GM21786 (cell line): ENCODE results near the gene TFB2M.
A peak's percentile ranks its signal among the peaks of the same experiment; 100 is the strongest.
"Not testable (repeated sequence)": the region's sequence is repeated elsewhere in the genome, so short reads cannot be mapped to it uniquely, and the experiment has no call there.

ENCODE experiments used
- ATAC-seq: cut with Tn5 transposase; IDR thresholded peaks from one replicate; pipeline ENCODE4 v1.9.1; 2021; ENCODE audit not compliant: unreplicated experiment

TFB2M gene

GRCh38 chr1:246583056-246583440 is 17.0 kb upstream of the TFB2M start:
- no peak for ATAC-seq

- ATAC-seq: no peak
Observed at GRCh38 chr1:246582301-246583055, 16.4 kb upstream of the TFB2M start.

GRCh38 chr1:246580497-246581370 is 14.7 kb upstream of the TFB2M start:
- no peak for ATAC-seq

DNA sequence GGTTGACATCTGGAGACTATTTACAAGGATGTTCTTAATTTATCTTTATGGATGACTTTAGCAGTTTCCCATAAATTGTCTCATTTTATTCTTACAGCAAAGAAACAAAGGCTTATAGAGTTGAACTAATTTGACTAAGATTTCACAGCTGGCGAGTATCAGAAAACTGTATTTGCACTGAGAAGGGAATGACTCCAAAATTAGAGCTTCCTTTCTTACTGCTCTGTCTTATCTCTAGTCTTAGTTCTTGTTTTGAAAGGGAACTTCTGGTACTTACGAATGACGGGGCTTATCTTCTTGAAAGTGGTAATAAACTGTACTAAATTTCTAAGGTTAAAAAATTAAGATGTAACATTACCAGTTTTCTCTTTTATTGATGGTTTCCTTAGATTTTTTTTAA is 13.8 kb upstream of the TFB2M start:
- peak; percentile 68 for ATAC-seq

DNA sequence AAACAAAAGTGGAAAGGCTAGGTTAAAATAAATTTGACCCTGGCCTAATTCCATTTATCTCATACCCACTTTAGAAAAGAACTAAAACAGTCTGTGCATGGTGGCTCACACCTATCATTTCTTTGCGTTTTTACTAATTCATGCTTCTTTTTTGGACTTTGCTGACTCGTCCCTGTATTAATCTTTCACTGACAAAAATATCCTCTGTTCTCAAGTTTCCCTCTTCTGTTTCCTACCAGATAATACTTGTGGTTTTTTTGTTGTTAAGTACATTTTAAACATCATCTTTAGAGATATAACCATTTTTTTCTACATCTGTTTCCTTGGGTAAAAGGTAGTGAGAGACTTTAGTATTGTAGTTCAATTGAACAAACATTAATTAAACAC is 11.7 kb upstream of the TFB2M start:
- ATAC-seq: no peak

DNA sequence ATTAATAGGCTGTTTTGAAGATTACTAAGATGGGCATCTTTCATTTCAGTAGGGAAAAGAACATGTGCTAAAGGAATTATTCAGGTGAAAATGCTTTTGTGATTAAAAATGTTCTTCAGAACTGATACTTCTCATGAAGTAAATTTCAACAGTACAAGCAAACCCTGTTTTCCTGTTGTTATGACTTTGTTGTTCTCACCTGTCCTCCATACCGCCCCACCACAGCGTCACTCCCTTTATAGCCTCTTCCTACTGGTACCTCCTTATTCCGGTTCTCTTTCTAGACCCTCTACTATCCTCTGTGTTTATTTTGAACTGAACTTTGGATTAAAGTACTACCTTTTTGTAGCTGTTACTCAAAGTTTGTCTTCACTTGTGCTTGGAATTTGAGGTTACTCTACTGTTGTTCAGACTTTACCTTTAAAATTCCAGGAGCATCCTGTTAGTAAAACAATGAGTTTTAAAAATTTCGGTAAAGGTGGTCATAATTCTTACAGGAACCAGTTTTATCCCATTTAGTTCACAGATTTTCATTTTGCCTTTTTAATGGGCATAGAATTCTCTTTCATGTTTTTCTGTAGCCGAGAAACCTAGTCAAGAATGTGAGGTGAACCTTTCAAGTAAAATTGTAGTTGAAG is 11.1 kb upstream of the TFB2M start:
- no peak for ATAC-seq

DNA sequence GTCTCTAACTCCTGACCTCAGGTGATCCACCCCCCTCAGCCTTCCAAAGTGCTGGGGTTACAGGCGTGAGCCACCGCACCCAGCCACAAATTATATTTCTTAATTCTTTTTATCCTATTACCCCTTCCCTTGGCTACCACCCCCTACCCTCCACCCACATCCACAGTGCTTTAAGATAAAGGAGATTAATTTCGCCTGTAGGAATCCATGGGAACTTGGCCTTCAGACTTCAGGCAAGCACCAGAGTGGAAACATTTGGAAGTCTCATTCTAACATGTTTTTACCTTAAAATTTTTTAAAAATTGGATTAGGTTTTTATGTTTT is 10.6 kb upstream of the TFB2M start:
- no peak for ATAC-seq

GRCh38 chr1:246573491-246573890 is 7.4 kb upstream of the TFB2M start:
- ATAC-seq: no peak

GRCh38 chr1:246572785-246573184 is 6.7 kb upstream of the TFB2M start:
- no peak for ATAC-seq

- ATAC-seq: no peak
Observed at GRCh38 chr1:246571953-246572352, 5.9 kb upstream of the TFB2M start.

GRCh38 chr1:246571309-246571708 is 5.2 kb upstream of the TFB2M start:
- not testable (repeated sequence) for ATAC-seq

DNA sequence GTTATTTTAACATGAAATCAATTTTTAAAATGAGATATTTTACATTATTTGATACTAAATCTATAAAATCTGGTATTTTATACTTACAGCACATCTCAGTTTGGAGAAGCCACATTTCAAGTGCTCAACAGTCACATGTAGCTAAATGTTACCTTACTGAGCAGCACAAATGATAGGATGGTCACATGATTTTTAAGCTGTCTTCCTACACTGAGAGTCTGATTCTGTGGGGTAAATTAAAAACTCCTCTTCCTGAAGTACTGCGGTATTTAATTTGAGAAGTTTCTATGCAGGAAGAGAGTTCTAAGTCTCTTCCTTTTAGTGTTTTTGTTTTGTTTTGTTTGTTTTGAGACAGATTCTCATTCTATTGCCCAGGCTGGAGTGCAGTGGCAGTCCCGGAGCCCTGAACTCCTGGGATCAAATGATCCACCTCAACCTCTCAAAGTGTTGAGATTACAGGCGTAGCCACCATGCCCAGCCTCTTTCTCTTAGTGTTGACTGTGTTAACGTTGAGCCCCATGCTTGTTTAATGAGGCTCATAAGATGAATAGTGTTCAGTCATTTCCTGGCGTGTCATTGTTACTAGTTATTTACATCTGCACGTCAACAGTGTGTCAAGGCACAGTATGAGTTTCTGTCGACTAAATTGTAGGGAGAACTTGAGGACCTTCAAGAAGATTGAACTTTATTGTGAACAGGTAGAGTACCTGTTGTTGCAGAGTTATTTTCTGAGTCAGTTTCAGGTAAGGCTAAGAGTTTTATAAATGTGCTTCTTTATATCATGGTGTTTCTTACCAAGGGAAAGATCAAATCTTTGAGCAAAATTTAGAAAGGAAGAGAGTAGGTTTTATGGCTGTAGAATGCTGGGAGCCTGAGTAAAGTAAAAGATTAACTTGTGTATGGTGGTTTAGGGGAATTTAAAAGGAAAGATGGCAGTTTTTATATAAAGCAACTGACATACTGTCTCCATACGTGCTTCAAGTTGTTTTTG is 3.5 kb upstream of the TFB2M start:
- no peak for ATAC-seq

DNA sequence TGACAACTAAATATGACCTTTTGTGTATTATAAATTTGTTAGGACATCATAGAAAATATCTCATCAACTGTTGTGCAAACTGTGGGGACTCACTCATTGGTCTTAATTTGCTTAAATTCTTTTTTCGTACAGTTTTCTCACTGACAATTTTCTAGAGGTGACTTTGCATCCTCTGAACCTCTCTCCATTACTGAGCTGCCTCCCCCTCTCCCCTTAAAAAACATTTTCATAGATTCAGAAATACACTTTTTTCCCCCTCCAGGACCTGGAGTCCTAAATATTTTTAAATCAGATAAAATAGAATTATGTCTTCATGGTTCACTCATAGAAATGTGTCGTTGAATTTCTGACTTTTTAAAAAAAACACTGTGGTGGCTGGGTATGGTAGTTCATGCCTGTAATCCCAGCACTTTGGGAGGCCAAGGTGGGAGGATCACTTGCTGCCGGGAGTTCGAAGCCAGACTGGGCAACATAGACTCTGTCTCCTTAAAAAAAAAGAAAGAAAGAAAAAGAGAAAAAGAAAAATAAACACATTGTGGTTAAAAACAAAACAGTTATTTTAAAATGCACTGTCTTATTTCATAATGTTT is 1.7 kb upstream of the TFB2M start:
- ATAC-seq: no peak

DNA sequence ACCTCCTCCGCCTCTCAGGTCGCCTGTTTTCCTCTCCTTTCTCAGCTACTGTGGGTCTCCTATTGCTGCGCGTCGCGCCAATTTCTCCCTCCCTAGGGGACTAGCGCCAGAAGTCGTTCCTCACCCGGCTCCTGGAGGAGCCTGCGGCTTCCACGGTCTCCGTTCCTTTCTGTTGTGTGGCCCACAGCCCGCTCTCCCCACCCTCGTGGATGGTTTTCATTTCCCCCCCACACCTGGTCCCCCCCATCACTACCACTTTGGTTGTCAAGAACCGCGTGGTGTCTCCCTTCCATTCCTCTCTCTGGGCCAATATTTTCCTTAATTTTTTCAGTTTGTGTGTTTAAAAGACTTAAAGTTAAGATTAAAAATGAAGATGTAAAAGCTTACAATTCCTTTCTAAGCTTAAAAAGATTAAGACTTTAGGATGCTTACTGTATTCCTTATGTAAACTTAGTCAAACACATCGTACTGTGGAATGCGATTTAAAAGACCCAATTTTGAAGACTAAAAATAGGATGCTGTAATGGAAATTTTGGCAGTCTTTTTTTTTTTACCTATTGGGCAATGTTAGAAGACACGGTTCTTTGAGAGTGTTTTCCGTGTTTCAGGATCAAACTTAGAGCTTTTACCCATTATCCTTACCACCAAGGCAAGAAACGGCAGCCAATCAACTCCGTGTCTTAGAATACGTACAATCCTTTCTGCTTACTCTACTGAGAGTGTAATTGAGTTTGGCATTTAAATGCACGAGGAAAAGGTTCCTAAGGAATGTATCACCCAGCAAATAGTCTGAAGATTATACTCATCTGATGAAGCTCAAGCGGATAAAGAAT is 968 bp upstream of the TFB2M start:
- peak; percentile 8 for ATAC-seq

DNA sequence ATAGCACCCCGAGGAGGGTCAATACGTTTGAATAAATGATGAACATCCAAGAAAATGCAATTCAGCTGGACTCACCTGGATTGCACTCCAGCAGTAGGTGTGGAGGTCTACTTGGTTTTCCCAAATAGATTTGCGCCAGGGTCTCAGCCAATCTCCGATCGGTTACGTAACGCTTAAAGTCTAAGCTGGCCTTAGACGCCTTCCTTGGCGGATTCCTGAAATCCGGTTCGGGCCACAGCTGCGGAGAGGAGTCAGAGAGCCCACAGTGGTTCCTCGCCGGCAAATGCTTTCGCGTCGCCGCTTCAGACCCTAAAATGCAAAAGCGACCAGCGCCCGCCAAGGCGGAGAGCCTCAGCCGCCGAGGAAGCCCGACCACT is 322 bp downstream of the TFB2M start:
- ATAC-seq: no peak

- ATAC-seq: no peak
Observed at GRCh38 chr1:246564839-246565750, 966 bp downstream of the TFB2M start.

GRCh38 chr1:246560833-246561232 is 5.2 kb downstream of the TFB2M start:
- not testable (repeated sequence) for ATAC-seq

GRCh38 chr1:246559310-246559709 is 6.8 kb downstream of the TFB2M start:
- no peak for ATAC-seq

- no peak for ATAC-seq
Observed at GRCh38 chr1:246558041-246558440, 8.0 kb downstream of the TFB2M start.
